Hepatocyte (in vitro differentiated cells): ENCODE results near the gene NFIL3. TPM values are rescaled to one million over a fixed set of nuclear protein-coding genes. Genes with fewer than 3 reads are reported as not detected.

Source experiments
- DNase-seq: peaks from one replicate; pipeline ENCODE4 v3.0.0-alpha.2; 2016; ENCODE audit warnings: low spot score
- H2AFZ ChIP-seq: fragments of 200-600 bp; sonication (generic); 2 replicates; pipeline ENCODE4 v1.6.0; 2016; ENCODE audit warnings: antibody characterized with exemption, mild to moderate bottlenecking
- H3K27ac ChIP-seq: fragments of 200-600 bp; sonication (generic); 2 replicates; pipeline ENCODE4 v1.5.1; 2016; ENCODE audit warnings: mild to moderate bottlenecking
- H3K27me3 ChIP-seq: fragments of 200-600 bp; sonication (generic); 2 replicates; pipeline ENCODE4 v1.6.1; 2016
- H3K36me3 ChIP-seq: fragments of 200-600 bp; sonication (generic); replicated peaks from 2 replicates; pipeline ENCODE4 v1.5.1; 2016; ENCODE audit warnings: low read depth; ENCODE audit not compliant: insufficient read depth
- H3K4me1 ChIP-seq: fragments of 200-600 bp; sonication (generic); 2 replicates; pipeline ENCODE4 v1.5.1; 2016; ENCODE audit warnings: mild to moderate bottlenecking, moderate library complexity; ENCODE audit not compliant: insufficient read depth
- H3K4me2 ChIP-seq: fragments of 200-600 bp; sonication (generic); 2 replicates; pipeline ENCODE4 v1.6.0; 2016
- H3K4me3 ChIP-seq: fragments of 200-600 bp; sonication (generic); 2 replicates; pipeline ENCODE4 v1.5.1; 2016; ENCODE audit warnings: mild to moderate bottlenecking
- H3K79me2 ChIP-seq: fragments of 200-600 bp; sonication (generic); 2 replicates; pipeline ENCODE4 v1.6.0; 2017; ENCODE audit warnings: mild to moderate bottlenecking
- H3K9me2 ChIP-seq: fragments of 200-600 bp; sonication (generic); replicated peaks from 2 replicates; pipeline ENCODE4 v1.6.0; 2017; ENCODE audit warnings: mild to moderate bottlenecking; ENCODE audit not compliant: insufficient read depth
- H3K9me3 ChIP-seq: fragments of 200-600 bp; sonication (generic); 2 replicates; pipeline ENCODE4 v1.5.1; 2016; ENCODE audit warnings: low read depth, mild to moderate bottlenecking
- H4K20me1 ChIP-seq: fragments of 200-600 bp; sonication (generic); 2 replicates; pipeline ENCODE4 v1.6.0; 2016; ENCODE audit warnings: mild to moderate bottlenecking; ENCODE audit not compliant: insufficient read depth, poor library complexity, severe bottlenecking
- EZH2 ChIP-seq: fragments of 200-600 bp; sonication (generic); IDR thresholded peaks from 2 replicates; pipeline ENCODE4 v1.6.1; 2016; ENCODE audit warnings: antibody characterized with exemption, mild to moderate bottlenecking, borderline replicate concordance
- EZH2phosphoT487 ChIP-seq: fragments of 200-600 bp; sonication (generic); IDR thresholded peaks from one replicate; pipeline ENCODE4 v1.6.1; 2018; ENCODE audit warnings: antibody characterized with exemption, mild to moderate bottlenecking, low read depth, moderate library complexity; ENCODE audit not compliant: unreplicated experiment, severe bottlenecking
- WGBS: methylation state at CpG from one replicate; pipeline ENCODE4 v1.1.6; 2016; ENCODE audit warnings: low lambda C conversion rate; ENCODE audit errors: missing lambda C conversion rate; 5-methylcytosine and 5-hydroxymethylcytosine counted together
- polyA plus RNA-seq: library from polyadenylated mRNA; unstranded; fragments of >200 nt; fragmentation: Nextera tagmentation; extraction: Ambion mirVana; gene quantifications from 2 replicates; pipeline ENCODE4 v1.2.1, GENCODE V29; 2016
- total RNA-seq: library from RNA; depleted of rRNA; stranded (reverse); fragments of >200 nt; gene quantifications from 2 replicates; pipeline ENCODE4 v1.2.3, GENCODE V29; 2014
- TF ChIP-seq, protein P1 (sequence below): fragments of 200-600 bp; sonication (generic); IDR thresholded peaks from 2 replicates; pipeline ENCODE4 v1.5.1; 2016; ENCODE audit warnings: antibody characterized with exemption, mild to moderate bottlenecking; ENCODE audit not compliant: poor library complexity

The NFIL3 gene
- total and polyA plus RNA-seq, 2 experiments from 2014 or later, result 69.6 to 99.6 TPM

DNA sequence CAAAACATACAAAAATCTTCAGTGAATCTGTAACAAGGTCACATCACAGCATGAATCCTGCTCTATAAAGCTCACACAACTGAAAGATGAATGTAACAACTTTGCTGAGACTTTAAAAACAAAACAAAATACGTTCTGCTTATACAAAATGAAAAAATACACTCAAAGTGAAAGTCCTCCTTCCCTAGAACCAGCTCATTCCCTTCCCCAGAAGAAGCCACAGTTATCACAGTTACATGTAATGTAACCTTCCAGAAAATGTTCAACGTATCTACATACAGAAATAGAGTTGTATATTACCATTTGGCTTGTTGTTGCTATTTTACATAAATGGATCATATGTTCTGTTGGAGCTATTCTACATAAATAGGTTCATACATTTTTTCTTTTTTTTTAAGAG, 64.5 kb downstream of the NFIL3 start:
- Histone ChIP-seq H3K4me2 (peak overlapping the region; percentile 84), H3K27me3 (no peaks in the 10 kb centered on the region), H3K4me1 (peaks cover 13% of the 10 kb centered on the region), H3K36me3 (no peaks in the 10 kb centered on the region), H4K20me1 (no peaks in the 10 kb centered on the region), H3K4me3 (no peak overlapping the region), H2AFZ (no peak overlapping the region), H3K9me3 (no peaks in the 10 kb centered on the region), H3K27ac (no peak overlapping the region), H3K9me2 (no peaks in the 10 kb centered on the region), H3K79me2 (peaks cover 65% of the 10 kb centered on the region)
- no peak for TF ChIP-seq EZH2
- TF ChIP-seq, protein P1, sequence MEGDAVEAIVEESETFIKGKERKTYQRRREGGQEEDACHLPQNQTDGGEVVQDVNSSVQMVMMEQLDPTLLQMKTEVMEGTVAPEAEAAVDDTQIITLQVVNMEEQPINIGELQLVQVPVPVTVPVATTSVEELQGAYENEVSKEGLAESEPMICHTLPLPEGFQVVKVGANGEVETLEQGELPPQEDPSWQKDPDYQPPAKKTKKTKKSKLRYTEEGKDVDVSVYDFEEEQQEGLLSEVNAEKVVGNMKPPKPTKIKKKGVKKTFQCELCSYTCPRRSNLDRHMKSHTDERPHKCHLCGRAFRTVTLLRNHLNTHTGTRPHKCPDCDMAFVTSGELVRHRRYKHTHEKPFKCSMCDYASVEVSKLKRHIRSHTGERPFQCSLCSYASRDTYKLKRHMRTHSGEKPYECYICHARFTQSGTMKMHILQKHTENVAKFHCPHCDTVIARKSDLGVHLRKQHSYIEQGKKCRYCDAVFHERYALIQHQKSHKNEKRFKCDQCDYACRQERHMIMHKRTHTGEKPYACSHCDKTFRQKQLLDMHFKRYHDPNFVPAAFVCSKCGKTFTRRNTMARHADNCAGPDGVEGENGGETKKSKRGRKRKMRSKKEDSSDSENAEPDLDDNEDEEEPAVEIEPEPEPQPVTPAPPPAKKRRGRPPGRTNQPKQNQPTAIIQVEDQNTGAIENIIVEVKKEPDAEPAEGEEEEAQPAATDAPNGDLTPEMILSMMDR, result no peak
- TF ChIP-seq EZH2phosphoT487, result no peak
- WGBS, result 92% methylated on average over 2 of the region's 2 CpGs
- DNase-seq, result no peak

Other genes starting within 250 kb of the NFIL3 start
- gene AUH, start 61.9 kb downstream of the NFIL3 start, total RNA-seq, result 25.0 and 30.2 TPM in 2 replicates
- 19.5 and 20.3 TPM in 2 replicates for gene AUH, start 61.9 kb downstream of the NFIL3 start, polyA plus RNA-seq